Endometrium (tissue), 2 donors: ENCODE results near the gene AQP2.

Experiments
- FAIRE-seq: peaks from 2 replicates; lab custom pipeline; 2012; peaks lifted over from hg19 to GRCh38; lab: Jason Lieb, UNC
- donor health status: control.
- donor health status: control.

AQP2 gene, protein sequence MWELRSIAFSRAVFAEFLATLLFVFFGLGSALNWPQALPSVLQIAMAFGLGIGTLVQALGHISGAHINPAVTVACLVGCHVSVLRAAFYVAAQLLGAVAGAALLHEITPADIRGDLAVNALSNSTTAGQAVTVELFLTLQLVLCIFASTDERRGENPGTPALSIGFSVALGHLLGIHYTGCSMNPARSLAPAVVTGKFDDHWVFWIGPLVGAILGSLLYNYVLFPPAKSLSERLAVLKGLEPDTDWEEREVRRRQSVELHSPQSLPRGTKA

DNA sequence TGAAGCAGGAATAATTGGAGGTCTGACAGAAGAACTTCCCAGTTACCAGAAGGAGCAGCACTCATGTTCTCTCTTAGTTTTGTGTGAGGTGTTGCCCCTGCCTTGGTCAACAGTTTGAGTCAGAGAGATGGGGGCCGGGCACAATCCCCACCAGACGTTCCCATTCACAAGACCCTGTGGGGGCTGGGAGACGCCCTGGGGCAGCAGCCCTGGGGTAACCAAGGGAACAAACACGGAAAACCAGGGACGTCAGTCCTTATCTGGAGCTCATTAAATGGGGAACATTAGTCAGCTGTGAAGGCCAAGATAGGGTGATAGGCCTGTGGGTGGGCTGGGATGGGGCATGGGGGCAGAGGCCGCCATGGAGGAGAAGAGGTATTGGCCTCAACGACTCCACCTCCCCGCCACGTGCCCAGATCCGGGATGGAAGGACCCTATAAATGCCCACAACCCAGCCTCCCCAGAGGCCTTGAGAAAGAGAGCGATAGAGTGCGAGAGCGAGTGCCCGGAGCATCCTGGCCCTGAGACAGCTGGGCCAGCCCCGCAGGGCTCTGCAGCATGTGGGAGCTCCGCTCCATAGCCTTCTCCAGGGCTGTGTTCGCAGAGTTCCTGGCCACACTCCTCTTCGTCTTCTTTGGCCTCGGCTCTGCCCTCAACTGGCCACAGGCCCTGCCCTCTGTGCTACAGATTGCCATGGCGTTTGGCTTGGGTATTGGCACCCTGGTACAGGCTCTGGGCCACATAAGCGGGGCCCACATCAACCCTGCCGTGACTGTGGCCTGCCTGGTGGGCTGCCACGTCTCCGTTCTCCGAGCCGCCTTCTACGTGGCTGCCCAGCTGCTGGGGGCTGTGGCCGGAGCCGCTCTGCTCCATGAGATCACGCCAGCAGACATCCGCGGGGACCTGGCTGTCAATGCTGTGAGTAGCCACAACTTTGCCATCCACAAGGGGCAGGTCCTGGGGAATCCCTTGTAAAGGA is at the start of gene AQP2:
Gene AQP2, plus strand, starts transcription at position 465 of the 979 bp plus-strand sequence. Its CDS starts 94 bp downstream, at position 559.
- FAIRE-seq, result no peak

DNA sequence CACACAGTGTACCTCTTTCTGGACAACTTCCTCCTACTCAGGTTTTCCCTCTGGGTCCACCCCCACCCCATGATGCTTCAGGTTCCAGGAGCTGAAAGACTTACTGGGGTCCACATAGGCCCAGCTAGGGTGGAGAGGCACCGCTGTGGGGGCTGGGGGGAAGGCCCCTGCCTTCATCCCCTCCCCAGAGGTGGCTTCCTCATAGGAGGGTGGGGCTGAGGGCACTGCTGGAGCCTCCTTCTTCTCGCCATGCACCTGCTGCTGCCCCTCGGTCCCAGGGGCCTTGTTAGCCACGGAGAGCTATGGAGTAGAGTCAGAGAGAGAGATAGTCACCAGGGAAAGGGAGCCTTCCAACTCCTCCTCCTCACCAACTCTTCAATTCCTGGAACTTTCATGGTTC is 49.5 kb upstream of the AQP2 start:
- FAIRE-seq, result no peak

DNA sequence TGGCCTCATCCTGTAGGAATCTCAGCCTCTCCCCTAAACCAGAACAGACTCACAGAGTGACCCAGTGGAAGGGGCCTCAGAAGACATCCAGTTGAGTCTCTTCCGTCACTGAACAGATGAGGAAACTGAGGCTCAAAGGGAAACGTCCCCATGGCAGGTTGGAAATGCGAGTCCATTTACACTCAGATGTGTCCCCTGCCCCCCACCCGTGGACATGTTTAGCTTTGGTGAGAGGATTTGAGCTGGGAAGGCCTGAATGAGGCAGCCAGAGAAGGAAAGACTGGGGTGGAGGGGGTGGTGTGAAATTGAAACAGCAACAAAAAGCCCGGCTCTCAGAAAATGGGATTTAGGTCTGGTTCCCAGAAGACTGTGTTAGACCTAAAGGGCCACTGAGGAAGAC is 48.6 kb upstream of the AQP2 start:
- FAIRE-seq, result no peak

DNA sequence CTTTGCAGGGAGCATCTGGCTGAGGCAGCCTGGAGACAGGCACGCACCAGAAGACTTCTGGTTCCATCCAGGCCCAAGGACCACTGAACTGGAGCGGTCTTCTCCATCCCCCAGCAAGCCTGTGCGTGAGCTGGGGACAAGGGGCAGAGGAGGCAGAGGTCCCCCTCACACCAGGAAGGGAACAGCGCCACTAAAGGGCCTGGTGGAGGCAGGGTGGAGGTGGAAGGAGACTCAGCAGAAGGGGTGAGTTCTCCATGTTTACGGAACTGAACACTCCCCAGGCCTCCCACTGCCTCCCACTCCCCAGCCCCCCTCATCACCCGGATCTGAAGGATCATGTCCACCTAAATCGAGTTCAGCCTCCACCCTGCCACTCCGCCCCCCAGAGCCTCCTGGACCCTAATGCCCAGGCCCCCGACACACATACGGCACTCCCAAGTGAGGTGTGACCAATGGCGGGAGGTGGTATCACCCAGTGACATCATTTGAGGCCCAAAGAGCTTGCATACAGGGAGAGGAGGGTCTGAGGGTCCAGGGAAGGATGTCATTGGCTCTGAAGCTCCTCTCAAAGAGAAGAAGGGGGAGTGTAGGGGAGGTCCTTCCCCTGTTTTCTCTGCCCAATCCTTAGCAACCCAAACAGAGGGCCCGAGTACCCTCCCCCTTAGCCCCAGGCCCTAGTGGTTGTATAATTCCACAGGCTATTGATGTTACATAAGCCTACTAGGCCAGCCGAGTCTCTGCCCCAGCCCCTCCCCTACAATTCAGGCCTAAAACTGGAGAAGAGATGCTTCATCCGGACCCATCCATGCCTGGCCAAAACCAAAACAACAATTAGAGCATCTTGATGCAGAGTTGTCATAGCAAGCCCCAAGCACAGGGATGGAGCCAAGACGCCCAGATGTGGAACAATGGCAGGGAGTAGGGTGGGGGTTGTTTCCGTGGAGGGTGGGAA is 47.9 kb upstream of the AQP2 start:
- no peak for FAIRE-seq

DNA sequence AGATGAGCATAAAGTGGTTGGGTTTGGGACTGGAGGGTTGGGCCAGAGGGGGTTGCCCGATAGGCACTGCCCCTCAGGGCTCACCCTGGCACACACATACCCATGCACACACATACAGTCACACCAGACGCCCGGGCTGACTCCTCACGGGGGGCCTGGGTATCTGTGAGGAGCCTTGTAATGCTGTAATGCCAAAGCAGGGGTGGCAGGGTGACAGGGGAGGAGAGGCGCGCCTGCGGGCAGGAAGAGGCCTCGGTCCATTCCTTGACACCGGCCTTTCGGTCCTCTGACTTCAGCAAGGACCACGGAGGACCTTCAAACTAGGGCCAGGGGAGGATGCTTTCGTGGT is 47.2 kb upstream of the AQP2 start:
- FAIRE-seq, result no peak

DNA sequence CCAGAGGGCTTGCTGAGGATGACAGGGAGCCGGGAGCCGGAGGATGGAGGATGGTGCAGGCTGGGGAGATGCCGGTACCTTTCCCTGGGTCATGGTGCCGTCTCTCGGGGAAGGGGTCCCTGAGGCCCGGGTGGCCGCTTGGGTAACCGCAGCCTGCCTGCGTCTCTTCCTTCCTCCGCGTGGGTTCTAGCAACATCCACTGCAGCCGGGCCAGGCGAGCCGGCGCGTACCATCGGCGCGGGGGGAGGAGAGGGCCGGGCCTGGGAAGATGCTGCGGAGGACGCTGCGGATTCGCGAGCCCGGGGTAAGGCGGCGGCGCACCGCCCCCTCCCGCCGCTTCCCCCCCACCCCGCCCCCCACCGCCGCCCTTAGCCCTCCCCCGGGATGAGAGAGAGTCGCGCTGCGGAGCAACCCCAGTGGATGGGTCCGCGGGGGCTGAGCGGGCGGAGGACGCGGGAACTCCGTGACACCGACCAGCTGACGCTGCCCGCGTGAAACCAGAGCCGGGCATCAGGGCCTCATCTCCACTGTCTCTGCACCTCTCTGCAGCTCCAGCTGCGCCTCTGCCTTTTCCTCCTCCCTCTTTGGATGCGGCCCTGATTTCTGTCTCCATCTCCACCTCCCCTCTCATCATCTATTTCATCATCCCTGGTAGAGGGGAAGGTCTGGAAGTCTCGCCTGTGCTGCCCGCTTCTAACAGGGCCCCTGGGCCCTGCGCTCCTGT is 46.7 kb upstream of the AQP2 start, which contains the start of gene FAIM2:
Gene FAIM2, minus strand, starts transcription at position 201 of the 724 bp plus-strand sequence. Its CDS starts 108 bp downstream, at position 93.
- no peak for FAIRE-seq

DNA sequence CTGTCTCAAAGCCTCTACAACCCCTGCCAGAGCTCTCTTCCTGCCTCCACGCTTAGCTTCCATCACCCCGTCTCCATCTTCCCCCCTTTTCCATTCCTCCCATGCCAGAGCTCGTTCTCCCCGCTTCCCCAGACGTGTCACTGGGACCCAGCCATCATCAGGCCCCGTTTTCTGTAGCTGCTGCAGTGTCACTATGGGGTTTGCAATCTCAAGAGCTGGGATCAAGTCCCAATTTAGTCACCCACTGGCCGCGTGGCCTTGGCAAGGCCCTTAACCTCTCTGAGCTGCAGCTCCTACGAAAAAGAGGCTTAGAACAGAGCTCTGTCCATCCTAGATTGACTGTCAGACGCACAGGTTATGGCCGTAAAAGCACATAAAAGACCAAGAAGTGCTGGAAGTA is 45.9 kb upstream of the AQP2 start:
- FAIRE-seq, result no peak

DNA sequence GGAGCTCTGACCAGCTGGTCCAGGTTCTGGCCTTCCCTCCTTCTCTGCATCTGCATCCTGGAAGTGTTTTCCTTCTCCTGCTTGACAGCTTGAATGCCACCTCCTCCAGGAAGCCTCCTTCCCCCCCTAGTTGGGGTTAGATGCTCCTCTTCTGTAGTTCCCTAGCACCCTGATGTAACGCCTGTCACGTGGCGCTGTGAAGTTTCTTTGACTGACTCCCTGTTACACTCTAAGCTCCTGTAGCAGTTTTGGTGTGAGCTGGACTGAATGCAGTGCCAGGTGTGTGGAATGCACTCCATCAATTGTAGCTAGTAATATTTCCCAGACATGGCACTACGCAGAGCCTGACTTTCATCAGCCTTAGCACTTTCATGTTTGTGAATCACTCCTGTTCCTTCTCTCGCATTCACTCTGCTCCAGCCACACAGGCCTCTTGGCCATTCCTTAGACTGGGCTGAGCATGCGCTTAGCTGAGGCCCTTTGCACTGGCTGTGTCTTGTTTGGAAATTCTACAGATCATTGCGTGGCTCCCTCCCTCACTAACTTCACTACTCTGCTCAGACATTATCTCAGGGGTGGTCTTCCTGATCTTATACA is 44.7 kb upstream of the AQP2 start:
- FAIRE-seq, result no peak

DNA sequence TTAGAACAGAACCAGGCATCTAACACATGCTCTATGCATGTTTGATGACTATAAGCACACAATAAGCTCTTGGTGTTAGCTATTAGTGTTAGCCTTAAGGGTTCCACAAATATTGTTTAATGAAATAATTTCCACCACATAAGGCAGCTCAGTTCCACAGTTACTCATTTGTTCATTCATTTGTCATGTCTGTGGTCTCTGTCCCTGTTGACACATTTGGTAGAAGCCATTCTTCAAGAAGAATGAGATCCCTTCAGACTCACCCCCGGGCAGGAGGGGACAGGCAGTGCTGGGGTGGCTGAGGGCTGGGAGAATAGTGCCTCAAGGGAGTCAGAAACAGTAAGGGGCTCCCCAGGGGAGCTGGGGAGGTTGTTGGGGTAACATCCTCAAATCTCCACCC is 43.2 kb upstream of the AQP2 start:
- FAIRE-seq, result no peak

DNA sequence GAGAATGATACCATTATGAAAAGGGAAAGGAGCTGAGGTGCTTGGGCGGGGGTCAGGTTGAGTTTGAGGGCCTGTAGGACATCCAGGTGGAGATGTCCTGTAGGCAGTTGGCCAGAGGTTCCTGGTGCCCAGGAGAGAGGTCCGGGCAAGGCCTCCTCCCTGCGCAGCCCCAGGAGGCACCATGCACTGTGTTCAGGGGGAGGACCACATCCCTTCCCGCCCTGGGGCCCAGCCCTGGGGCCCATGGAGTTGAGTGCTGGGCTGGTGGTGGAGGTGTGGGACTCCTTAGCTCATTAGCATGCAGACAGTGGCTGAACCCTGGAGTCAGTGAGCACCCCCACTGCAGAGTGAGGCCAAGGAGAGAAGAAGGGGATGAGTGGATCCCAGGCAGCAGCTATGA is 41.2 kb upstream of the AQP2 start:
- no peak for FAIRE-seq

DNA sequence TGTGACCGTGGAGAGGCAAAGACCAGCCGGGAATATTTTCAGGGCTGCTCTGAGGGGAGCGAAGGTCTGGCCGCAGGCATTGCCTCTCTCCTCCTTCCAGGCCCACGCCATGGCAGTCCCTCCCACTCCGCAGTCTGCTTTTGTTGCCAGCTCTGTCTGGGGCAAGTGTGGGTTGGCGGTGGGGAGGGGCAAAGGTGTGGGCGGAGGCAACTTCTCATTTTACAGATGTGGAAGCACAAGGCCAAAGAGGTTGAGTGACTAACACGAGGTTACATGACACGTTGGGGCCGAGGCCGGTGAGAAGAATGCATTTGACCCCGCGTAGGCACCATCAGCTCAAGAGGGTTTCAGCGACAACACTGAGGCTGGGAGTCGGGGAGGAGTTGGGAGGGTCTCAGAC is 40.7 kb upstream of the AQP2 start:
- FAIRE-seq, result no peak

DNA sequence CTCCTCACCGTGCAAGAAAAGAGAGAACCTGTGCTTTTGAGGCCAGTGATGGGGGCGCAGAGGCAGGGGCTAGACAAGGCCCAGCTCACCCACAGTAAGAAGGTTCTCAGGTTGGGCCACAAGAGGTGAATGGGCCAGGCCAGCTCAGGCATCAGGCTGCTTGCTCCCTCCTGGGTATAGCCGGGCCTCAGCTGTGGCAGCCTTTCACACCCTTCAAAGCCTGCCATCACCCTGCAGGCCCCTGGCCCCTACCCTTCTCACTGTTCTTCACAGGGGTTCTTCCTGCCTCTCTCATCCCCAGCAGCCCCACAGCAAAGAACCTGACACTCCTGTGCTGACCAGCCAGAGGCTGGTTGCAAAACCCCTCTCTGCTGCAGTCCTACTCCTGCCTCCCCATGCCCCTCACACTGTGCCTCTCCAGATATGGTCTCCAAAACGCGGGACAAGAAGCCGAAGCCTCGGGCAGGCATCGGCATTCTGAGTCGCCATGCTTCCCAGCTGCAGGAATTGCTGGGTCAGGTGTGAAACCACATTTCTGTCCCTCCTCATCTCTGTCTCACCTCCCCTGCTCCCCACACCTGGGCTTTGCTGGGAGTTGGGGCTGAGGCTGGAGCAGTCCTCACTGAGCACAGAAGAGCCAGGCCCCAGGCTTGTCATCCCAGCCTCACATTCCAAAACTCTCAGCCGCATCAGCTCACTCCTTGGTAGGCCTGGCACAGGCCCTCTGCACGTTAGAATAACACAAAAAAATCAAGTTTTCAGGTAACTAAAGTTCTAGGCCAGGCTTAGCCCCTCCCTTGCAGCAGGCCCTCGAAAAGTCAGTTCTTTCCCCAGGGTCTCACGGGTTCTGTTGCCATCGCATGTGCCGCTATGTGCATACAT is 40.0 kb upstream of the AQP2 start:
- FAIRE-seq, result no peak

DNA sequence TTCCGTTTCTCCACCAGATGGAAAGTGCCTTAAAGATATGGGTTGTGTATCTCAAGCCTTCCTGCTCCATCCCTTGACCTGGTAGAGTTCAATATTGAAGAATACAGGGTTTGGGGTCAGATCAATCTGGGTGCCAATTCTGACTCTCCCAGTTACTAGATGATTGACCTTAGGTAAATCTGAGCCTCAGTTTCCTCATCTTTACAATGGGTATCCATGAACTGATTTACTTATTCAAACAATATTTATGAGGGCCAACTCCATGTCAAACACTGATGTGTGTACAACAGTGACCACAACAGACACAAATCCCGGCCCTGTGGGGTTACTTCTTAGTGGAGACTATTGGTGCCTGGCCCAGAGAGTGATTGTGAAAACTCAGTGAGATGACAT is 39.3 kb upstream of the AQP2 start:
- no peak for FAIRE-seq

DNA sequence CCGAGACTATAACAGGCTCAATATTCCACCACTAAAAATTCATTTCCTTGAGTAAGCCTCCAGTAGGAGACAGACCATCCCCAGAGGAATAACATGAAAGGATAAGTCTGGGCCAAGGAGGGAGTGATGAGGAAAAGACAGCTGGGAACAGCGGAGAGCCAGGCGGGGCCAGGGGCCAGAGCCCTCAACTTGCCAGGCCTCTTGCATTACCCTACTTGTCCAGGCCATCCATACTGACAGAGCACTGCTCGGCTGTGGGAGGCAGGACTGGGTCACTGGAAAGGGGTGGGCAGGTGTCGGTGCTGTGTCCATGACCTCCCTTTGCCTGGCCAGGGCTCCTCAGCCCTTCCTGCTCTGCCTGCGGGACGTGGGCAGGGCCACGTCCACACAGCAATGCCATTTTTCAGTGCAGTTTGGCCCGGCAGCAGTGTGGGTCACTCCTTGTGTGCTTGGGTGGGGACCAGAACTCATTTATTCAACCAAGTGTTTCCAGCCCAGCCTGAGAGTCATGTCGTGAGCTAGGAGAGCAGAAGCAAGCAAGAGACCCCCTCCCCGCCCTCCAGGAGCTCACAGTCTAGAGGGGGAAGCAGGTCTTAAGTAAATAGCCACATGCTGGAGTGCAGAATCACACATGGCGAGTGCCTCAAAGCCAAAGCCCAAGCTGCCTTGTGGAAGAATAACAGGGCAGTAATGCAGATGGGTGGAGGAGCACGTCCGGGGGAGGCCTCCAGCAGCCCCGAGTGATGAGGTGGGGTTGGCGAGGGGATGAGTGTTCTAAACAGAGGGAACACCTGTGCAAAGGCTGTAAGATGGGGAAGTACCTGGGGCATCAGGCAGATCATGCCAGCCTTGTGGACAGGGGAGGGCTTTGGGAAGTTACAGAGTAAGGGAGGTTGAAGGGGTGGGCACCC is 37.9 kb upstream of the AQP2 start:
- FAIRE-seq, result no peak

DNA sequence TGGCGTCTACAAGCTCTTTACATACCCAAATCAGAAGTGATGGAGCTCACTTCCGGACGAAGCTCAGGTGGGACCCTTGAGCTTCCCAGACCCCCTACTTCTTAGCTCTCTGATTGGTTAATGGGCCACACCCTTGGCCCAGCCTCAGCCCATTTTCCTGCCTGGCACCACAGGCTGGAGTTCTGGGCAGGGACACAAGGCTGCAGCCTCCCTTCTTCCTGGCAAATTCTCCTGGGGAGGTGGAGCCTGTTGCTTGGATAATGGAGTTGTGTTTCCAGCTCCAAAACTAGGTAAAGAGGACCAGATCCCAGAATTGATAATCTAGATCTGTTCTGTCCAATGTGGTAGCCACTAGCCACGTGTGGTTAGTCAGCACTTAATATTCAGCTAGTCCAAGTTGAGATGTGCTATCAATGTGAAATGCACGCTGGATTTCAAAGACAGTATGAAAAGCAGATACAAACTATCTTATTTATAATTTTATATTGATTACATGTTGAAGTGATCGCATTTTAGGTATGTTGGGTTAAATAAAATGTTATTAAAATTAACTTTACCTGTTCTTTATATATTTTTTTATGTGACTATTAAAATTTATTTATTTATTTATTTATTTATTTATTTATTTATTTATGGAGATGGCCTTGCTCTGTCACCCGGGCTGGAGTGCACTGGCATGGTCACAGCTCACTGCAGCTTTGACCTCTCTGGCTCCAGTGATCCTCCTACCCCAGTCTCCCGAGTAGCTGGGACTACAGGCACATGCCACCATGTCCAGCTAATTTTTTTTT is 34.2 kb upstream of the AQP2 start:
- FAIRE-seq, result no peak

DNA sequence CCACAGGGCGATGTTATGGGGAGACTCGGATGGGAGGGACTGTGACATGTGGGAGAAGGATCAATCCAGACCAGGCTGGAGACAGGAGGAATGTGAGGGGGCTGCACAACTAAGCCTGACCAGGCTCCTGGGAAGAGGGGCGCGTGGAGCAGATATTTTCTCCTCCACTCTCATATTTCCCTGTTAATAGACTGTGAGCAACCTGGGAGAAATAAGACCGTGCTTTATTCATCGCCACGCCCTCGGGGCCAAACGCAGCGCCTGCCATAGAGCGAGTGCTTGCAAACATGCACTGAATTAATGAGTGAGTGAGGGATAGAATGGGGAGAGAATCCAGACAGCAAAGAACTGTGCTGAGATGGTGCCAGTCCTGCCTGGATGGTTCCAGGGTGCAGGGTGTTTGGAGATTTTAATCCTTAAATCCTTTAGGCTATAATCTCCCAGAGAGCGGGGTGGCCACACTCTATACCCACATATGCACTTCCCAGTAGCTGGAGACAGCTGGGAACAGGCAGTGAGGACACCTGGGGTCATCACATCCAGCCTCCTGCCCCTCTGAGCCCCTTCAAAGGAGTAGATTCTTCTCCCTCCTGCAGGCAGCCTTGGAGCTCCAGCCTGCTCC is 33.3 kb upstream of the AQP2 start:
- no peak for FAIRE-seq

DNA sequence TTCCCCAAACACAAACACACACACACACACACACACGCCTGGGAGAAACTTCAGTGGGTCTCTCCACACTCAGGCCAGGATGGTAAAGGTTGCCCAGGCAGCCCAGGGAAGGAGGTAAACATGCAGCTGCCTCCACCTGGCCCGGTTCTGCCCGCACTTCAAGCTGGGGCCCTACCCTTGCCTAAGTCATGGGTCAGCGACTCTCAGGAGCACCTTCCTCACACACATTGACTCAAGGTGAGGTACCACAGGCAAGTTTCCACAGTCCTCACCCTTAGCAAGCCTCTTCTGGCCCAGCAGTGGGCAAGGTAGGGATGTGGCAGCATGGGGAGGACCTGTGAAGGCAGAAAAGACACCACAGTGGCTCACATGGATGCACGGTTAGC is 32.8 kb upstream of the AQP2 start:
- no peak for FAIRE-seq
